NCI-H1092 (cell line): ENCODE measurements around the gene RHOXF1.
"Not testable (repeated sequence)": the region's sequence is repeated elsewhere in the genome, so short reads cannot be mapped to it uniquely, and the experiment has no call there.

Experiments
- DNase-seq: peaks from one replicate; lab custom pipeline; 2025; lab: John Stamatoyannopoulos, UW

RHOXF1 gene, protein sequence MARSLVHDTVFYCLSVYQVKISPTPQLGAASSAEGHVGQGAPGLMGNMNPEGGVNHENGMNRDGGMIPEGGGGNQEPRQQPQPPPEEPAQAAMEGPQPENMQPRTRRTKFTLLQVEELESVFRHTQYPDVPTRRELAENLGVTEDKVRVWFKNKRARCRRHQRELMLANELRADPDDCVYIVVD

GRCh38 chrX:120115438-120115963 is at the start of gene RHOXF1:
TSS of gene RHOXF1 (minus strand) at chrX:120115913. CDS start at chrX:120115862, 51 bp downstream.
- DNase-seq, result no peak

GRCh38 chrX:120159086-120159485 is 43.4 kb upstream of the RHOXF1 start:
- DNase-seq, result not testable (repeated sequence)

GRCh38 chrX:120158313-120158712 is 42.6 kb upstream of the RHOXF1 start, which contains the start of gene RHOXF2:
TSS of gene RHOXF2 (plus strand) at chrX:120158613. CDS start at chrX:120158751, 138 bp downstream.
- not testable (repeated sequence) for DNase-seq

DNA sequence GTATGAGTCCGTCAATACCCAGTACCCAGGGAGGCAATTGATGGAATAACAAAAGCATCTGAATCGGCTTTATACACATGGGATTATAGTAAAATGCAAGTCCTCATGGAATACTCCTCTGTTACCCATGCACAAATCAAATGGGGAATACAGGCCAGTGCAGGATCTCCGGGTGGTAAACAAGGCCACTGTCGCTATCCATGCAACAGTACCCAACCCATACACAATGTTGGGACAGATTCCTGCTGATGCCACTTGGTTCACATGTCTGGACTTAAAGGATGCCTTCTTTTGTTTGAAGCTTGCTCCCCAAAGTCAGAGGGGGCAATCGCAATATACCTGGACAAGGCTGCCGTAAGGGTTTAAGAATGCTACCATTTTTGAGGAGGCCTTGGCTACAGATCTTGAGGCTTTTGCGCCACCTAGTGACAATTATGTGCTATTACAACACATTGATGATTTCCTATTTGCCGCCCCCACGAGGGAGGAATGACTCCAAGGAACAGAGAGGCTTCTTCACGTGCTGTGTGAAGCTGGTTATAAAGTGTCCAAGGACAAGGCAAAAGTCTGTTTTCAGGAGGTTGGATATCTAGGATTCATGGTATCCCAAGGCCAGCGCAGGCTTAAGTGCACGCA is 34.5 kb upstream of the RHOXF1 start:
- DNase-seq, result not testable (repeated sequence)

DNA sequence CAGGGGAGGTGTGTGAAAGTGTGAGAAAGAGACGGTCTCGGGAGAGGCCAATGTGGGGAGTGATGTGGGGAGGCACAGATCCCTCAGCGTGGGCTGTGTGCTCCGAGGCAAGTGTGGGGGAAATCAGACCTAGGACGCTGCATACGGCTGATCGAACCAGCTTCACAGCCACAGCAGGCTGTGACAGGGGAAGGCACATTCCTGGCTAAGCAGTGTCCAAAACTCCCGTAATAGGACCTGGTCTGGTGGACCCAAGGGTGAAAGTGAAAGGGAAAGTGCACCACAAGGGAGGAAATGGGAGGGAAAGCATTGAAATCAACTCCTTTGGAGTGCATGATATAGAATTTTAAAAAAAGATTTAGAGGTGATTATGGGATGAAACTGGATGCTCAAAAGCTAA is 31.8 kb upstream of the RHOXF1 start:
- DNase-seq, result no peak

DNA sequence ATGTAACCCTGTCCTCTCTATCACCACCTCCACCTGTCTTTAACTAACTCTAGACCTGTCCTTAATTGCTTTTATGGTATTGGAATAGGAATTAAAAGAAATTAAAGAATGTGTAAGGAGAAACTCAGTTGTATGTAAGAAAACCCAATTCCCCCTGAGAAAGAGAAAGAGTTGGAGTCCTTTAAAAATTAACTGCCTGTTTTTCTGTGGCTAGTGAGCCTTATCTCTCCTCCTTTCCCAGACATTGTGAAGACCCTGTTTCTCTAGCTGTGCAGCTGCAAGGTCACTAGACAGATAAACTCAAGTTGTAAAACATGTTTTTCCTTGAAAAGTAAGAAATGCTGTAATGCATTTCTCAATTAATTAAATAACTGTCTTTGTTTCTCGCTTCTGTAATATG is 30.6 kb upstream of the RHOXF1 start:
- not testable (repeated sequence) for DNase-seq

DNA sequence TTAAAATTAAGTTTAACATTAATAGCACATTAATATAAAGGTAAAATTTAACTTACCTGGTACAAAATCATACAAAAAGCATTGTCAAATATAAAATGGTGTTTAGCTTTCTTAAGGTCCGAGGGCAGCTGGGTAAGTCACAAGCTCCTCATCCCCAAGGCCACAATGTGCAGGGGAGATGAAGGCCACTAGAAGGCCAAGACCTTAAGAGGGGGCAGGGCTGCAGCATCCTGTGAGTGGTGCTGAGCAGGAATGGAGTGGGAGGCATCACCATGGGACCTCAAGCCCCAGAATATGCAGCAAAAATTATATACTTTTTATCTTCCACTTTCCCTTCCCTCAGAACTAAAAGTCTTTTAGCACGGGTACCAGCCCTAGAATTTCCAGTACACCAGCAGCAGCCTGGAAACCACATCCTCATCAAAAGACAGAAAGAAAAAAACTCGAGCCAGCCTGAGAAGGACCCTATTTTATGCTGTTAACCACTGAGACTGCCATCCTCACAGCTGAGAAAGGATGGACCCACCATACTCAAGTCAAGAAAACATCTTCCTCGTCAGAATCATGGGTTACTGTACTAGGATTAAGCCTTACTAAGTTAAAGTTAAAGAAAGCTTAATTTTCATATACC is 29.7 kb upstream of the RHOXF1 start:
- DNase-seq, result no peak

DNA sequence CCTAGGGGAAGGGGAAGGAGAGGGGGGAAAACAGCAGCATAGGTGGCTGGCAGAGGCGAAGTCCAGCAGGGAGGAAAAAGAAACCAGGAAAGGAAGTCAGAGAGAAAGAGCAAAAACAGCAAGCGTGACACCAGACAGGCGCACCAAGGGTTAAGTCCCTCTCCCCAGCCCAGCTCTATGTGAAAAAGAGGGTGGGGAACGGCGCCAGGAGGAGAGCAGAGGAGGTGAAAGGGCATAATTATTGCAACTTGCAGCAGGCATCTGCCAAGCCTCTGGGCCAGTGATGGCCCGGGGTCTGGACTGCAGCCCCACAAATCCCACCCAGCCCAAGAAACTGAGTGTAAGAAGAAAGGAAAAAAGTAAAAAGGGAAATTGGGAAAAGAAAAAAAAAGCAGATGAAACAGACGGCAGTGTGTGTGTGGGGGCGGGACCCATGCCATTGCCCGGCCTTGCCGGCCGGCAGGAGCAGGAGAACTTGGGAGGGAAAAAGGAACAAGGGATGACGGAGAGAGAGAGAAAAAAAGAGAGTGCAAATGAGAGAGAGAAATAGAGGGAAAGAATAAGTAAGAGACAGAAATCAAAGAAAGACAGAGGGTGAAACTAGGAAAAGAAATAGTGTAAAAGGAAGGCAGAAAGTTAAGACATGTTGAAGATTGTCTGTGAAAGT is 28.6 kb upstream of the RHOXF1 start:
- no peak for DNase-seq

- DNase-seq, result no peak
Observed at GRCh38 chrX:120140293-120140981, 24.7 kb upstream of the RHOXF1 start.

DNA sequence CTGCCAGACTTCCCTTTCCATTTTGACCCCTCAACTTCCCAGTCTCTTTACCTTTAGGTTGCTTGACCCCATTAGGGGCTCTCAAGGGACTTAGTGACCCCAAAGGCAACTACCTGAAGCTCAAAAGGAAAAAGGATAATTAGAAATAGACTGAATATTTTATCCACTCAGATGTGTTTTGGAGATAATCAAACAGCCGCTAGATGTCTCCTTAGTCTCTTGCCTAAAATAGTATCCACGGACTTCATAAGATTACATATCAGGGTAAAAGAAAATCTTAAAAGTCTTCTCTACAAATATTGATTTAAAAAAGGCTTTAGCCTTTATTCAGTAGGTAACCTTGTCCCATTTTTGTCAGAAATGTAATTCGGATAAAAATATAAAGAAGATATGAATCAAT is 21.7 kb upstream of the RHOXF1 start:
- no peak for DNase-seq

- DNase-seq, result no peak
Observed at GRCh38 chrX:120136840-120137239, 21.1 kb upstream of the RHOXF1 start.

GRCh38 chrX:120136128-120136527 is 20.4 kb upstream of the RHOXF1 start:
- no peak for DNase-seq

- DNase-seq, result not testable (repeated sequence)
Observed at GRCh38 chrX:120128306-120128846, 12.7 kb upstream of the RHOXF1 start.

DNA sequence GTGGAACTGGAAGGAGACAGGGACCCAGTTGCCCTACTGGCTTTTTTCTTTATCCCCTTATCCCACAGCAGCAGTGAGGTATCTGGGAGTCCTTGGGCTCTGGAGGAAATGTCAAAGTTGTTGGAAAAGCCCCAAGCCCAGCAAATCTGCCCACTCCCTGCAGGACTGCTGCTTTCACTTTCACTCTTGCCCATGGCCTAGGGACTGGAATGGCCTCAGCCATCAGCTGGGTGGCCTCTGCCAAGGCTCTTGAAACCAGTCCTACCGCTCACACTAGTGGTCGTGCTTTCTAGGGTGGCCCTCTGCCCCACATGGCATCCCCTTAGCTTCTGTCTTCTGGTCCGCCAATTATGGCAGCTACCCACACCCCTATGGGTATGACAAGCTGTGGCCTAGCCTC is 9.7 kb upstream of the RHOXF1 start:
- no peak for DNase-seq

GRCh38 chrX:120120223-120120622 is 4.5 kb upstream of the RHOXF1 start:
- DNase-seq, result no peak

GRCh38 chrX:120111611-120112010 is 4.1 kb downstream of the RHOXF1 start:
- no peak for DNase-seq

- no peak for DNase-seq
Observed at GRCh38 chrX:120109378-120109777, 6.3 kb downstream of the RHOXF1 start.

DNA sequence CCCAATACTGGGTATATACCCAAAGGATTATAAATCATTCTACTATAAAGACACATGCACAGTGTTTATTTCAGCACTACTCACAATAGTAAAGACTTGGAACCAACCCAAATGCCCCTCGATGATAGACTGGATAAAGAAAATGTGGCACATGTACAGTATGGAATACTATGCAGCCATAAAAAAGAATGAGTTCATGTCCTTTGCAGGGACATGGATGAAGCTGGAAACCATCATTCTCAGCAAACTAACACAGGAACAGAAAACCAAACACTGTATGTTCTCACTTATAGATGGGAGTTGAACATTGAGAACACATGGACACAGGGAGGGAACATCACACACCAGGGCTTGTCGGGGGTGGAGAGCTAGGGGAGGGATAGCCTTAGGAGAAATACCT is 11.0 kb downstream of the RHOXF1 start:
- DNase-seq, result not testable (repeated sequence)

DNA sequence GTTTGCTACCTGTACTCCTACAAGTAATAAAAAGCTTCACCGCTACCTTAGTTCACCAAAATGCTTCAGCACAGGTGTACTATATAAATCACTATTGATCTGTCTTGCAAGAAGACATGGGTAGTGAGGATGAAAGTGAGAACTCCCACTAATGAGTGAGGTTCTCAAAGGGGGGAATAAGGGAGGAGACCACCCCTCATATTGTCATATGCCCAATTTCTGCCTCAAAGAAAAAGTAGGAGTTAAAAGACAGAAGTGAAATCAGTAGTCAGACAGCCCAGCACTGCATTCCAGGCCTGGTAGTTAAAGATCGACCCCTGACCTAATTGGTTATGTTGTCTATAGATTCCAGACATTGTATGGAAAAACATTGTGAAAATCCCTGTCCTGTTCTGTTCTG is 14.7 kb downstream of the RHOXF1 start:
- not testable (repeated sequence) for DNase-seq

- DNase-seq, result no peak
Observed at GRCh38 chrX:120090208-120090607, 25.5 kb downstream of the RHOXF1 start.

DNA sequence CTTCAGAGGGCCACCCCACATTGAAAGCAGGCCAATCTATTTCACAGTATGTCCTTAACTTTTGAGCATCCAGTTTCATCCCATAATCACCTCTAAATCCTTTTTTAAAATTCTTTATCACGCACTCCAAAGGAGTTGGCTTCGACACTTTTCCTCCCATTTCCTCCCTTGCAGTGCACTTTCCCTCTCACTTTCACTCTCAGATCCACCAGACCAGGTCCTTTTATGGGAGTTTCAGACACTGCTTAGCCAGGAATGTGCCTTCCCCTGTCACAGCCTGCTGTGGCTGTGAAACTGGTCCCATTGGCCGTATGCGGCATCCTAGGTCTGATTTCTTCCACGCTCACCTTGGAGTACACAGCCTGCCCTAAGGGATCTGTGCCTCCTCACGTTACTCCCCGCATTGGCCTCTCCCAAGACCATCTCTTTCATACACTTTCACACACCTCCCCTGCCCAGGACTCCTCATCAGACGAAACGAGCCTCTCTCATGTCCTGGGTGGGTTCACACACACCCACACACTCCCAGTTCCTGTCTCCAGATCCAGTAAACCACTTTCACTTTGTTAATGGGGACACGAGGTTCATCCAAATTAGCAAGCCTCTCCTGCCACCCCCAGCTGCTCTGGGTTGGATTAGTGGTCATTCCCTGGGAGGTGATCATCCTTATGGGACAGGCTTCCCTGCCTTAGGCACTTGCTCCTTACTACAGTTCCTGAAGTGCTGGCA is 28.3 kb downstream of the RHOXF1 start:
- DNase-seq, result no peak
